Stimulated activated CD8-positive, alpha-beta memory T cell treated with anti-CD3 and anti-CD28 coated beads, Interleukin-4, amount 100 ng/mL, for 4 hours (primary cell): ENCODE results near the gene P2RX3.
"Not testable (repeated sequence)": the region's sequence is repeated elsewhere in the genome, so short reads cannot be mapped to it uniquely, and the experiment has no call there.

Experiments used
- DNase-seq, 2 donors: peaks; one replicate each; pipeline ENCODE4 v3.0.0-alpha.2; 2020; ENCODE audit warnings: low read depth in 2 of 2, low spot score in 1 of 2

The P2RX3 gene

GRCh38 chr11:57348052-57348451 lies 9.9 kb downstream of the P2RX3 start:
- DNase-seq = no peak

DNA sequence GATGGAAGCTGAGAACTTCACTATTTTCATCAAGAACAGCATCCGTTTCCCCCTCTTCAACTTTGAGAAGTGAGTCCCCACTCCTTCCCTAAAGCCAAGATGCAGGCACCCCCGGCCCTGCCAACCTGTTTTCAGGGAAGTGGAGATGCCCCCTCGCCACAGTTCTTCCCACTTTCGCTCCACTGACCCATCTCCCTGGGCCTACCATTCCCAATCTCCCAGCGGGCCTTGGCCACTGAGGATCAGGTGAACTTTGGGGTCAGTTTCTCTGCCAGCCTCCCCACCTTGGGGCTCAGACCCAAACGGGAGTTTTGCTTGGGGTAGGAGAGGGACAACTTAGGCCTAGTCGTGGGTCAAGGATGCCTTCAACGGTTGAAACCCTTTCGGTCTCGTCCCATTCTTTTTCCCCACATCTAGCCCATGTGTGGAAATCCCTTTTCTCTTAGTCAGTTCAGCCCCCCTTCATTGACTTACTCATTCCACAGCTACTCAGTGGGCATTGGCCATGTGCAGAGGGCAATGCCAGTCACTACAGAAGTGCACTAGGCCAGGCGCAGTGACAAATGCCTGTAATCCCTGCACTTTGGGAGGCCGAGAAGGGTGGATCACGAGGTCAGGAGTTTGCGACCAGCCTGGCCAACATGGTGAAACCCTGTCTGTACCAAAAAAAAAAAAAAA lies 10.6 kb downstream of the P2RX3 start:
- DNase-seq = no peak

- DNase-seq = peak; percentile 17 to 49
These were observed 11.5 kb downstream of the P2RX3 start for GRCh38 chr11:57349491-57350274.

DNA sequence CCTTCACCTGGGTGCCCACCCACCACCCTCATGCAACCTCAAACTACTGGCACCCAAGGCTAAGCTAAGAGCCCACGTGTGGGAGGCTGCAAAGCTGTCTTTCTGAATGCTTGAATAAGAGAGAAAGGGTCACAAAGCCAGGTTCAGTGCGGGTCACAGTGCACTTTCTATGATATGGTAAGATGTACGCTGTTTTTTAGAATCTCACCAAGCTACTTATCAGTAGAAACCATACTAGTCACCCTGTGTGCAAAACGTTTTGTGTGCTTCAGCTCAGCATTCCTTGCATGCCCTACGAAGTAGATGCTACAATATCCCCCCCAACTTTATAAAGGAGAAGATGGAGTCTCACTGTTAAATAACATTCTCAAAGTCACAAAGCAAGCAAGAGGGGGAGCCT lies 14.9 kb downstream of the P2RX3 start:
- no peak for DNase-seq

DNA sequence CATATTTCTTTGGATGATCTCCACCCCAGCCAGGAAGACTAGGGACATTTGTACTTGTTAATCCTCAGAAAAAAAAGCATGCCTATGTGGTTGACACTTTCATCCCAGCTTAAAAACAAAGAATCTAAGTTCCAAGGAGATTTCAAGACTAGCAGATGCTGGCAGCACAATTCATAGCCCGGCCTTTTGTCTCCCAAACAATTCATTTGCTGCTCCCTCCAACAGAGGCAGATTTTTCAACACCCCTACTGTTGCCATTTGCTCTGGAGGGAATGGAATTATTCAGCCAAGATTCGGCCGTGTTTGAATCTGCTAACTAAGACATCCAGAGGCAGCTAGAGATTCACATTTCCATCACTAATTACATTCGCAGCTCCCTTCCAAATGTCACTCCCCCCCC lies 15.3 kb downstream of the P2RX3 start:
- no peak for DNase-seq

DNA sequence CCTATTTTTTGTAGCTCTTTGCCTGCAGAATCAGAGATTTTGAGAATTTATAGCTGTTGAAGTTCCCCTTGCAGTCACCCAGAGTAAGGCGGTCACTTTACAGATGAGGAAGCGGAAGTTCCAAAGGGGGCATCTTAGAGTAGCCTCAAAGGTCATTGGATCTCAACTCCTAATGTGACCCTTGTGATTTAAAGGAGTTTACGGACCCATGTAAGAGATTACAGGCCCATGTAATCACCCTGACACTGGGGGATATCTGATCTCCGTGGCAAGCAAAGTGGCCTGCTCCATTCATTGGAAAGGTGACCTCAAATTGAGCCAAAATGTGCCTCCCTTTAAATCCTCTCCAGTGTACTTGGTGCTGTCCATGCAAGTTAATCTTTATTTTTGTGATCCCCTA lies 15.7 kb downstream of the P2RX3 start:
- no peak for DNase-seq

GRCh38 chr11:57354699-57355098 lies 16.5 kb downstream of the P2RX3 start:
- DNase-seq = no peak

DNA sequence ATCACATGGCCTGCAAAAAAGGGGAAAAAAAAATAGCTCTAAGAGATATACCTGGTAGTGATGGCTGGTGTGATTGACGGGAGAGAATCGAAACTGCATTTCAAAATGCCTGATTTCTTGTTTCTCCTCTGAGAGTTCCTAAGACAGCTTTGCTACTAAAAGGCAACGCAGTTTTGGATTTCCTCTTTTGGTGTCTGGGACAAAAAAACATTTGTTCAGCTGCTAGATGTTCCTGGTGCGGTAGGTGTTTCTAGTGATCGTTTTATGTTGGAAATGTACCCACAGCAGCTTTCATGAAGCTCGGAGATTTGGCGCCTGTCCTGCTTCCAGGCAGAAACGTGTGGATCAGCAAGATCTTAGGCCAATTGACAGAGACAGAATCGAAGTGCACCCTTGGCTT lies 18.1 kb downstream of the P2RX3 start:
- no peak for DNase-seq

DNA sequence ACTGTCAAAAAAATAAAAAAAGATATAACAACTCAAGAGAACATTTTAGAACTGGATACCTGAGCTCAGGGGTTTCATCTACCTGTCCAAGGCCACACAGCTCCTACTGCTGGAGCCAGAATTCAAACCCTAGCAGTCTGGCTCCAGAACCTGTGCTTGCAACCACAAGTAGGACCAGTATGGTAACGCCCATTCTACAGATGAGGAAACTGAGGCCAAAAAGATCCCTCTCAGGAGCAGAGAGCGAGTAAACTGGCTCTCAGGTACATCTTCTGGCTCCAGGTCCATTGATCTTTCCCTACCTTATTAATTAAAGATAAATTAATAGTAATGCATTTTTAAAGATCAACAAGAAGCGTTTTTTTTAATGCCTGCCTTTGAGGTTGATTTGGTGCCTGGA lies 19.2 kb downstream of the P2RX3 start:
- DNase-seq = no peak

GRCh38 chr11:57357856-57358255 lies 19.7 kb downstream of the P2RX3 start:
- DNase-seq = no peak

DNA sequence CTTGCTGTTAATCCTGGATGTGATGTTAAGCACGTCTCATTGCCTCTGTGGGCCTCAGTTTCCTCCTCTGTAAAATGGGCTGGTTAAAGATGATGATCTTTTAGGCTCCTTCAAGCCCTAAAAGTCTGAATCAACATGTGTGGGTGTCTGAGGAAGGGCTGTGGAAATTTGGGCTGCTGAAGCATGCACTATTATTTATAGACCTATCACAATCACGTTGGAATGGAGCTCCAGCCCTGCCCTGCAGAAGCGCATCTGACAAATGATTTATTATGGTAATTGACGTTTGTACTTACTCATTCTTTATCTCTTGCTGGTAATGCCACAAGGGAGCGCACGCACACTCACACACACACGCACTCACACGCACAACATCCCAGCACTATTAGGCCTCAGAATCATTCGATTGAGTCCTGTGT lies 20.4 kb downstream of the P2RX3 start:
- no peak for DNase-seq

- no peak for DNase-seq
These were observed 20.8 kb downstream of the P2RX3 start for GRCh38 chr11:57358991-57359390.

DNA sequence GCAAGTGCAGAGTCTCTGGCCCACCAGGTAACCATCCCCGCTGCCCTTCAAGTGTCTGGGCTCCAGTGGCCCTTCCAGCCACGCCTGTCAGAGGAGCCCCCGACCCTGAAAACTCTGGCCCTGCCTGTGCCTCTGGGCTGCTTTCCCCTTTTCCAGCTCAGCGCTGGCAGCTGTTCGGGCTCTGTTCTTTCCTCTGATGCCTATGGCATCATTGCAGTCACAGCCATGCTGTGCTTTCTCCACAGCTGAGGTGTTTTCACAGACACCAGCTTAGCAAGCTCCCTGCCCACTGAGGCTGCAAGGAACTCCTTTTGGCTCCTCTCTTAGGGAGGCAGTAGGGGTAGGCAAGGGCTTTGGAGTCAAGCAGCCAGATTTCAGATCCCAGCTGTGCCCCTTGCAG lies 21.2 kb downstream of the P2RX3 start:
- DNase-seq = no peak

DNA sequence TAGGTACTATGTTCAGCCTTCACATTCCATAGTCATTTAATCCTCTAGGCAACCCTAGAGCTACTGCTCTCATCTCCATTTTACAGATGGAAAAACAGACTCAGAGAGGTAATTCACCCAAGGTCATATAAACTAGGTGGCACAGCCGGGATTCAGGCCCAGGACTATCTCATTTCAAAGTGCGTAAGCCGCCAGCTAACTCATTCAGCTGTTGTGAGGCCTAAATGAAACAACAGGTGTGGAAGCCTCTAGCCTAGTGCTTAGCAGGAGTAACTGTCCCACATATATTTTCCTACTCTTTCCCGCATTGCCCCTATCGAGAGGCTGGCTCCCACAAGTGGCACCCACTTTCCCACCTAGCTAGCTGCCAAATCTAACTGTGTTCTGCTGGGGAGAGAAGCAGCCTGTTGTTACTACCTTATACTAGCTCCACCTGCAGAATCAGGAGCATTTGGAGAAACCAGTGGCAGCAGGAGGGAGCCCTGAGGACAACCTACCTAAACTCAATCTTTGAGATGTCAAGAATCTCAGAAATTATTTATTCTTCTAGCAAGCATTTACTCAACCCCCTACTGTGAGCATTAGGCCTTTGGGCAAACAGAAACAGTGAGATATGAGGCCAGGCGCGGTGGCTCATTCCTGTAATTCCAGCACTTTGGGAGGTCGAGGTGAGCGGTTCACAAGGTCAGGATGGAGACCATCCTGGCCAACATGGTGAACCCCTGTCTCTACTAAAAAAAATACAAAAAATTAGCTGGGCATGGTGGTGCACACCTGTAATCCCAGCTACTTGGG lies 21.9 kb downstream of the P2RX3 start:
- no peak for DNase-seq

GRCh38 chr11:57360991-57361390 lies 22.8 kb downstream of the P2RX3 start:
- DNase-seq = no peak

GRCh38 chr11:57361420-57361819 lies 23.3 kb downstream of the P2RX3 start:
- not testable (repeated sequence) for DNase-seq

DNA sequence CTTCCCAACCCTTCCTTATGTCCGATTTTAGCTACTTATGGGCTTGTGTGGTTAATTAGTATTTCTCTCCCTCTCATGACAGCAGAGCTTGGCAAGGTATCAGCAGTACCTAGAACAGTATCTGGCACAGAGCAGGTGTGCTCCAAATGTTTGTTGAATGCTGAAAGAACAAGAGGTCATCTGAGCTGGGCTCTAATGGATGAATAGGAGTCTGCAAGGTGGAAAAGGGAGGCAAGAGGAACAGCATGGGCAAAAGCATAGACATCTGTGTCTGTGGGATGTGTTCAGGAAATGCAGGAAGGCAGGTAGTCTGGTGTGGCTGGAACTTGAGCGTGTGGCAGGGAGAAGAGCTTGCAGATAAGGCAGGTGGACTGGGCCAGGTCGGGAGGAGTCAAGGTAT lies 23.8 kb downstream of the P2RX3 start:
- no peak for DNase-seq

GRCh38 chr11:57363131-57364080 lies 25.3 kb downstream of the P2RX3 start:
- no peak for DNase-seq

DNA sequence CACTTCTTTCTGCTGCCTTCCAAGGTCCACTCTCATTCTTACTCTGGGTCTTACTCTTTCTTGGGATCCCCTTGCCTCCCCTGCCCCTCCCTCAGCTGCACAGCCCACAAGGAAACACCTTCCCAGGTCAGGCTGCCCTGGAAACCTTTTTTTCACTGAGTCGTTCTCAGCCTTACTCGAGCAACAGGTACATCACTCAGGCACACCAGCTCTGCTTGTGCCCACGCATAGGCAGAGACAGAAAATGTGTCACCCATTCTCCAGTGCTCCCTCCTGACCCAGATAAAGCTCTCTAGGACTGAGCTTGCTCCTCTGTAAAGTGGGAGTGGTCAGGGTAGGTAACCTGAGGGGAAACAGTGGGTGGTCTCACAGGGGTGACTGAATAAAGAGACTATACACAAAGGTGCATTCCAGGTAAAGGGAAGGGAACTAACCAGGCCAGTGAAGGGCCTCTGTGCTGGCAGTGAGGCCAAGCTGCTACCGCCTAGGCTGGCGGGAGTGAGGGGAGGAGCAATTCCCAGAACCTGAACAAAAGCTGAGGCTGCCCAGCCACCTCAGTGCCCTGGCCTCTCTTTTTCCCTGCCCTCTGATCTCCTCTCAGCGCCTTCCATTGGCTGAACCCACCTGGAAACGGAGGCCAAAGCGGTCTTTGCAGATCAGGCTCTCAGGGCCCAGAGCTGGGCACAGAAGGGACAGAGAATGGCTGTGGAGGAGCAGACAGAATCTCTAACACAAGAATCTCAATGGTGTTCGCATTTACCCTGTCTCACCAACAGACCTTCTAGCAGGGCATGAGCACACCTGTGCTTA lies 26.9 kb downstream of the P2RX3 start:
- DNase-seq = no peak
